HG03097 (cell line): ENCODE data around the gene TOGARAM1.

Experiments
- ATAC-seq: cut with Tn5 transposase; IDR thresholded peaks from one replicate; pipeline ENCODE4 v1.9.1; 2021; ENCODE audit not compliant: unreplicated experiment, low FRiP score

Gene TOGARAM1

DNA sequence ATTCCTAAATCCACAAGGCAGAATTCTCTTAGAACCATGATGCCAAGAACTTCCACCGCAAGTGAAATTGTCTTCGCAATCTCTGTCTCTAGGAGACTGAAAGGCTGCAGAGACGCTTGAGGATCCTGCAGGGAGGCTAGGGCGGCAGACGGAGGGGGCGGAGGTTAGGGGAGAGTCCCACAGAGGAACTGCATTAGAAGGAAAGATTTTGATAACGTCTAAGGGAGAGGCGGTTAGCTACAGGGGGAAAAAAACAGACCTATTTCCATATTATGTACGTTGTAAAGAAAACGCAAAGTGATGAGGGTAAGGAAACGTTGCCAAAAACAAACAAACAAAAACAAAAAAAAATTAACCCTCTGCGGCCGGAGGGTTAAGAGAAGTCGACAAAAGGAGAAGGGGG is 838 bp upstream of the TOGARAM1 start:
- ATAC-seq: no peak

DNA sequence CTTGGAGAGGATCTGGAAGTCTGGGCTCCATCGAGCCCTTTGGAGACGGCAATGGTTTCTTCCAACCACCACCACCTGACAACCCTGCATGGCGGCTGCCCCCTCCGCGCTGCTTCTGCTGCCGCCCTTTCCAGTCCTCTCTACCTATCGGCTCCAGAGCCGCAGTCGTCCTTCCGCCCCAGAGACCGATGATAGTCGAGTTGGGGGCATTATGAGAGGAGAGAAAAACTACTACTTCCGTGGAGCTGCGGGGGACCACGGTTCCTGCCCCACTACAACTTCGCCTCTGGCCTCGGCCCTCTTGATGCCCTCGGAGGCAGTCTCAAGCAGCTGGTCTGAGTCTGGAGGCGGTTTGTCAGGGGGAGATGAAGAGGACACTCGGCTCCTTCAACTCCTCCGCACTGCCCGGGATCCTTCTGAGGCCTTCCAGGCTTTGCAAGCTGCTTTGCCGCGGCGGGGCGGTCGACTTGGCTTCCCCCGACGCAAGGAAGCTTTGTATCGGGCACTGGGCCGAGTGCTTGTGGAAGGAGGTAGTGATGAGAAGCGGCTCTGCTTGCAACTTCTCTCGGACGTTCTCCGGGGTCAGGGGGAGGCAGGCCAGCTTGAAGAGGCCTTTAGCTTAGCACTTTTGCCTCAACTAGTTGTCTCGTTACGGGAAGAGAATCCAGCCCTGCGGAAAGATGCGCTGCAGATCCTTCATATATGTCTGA is 499 bp downstream of the TOGARAM1 start:
- ATAC-seq: peak; percentile 29

DNA sequence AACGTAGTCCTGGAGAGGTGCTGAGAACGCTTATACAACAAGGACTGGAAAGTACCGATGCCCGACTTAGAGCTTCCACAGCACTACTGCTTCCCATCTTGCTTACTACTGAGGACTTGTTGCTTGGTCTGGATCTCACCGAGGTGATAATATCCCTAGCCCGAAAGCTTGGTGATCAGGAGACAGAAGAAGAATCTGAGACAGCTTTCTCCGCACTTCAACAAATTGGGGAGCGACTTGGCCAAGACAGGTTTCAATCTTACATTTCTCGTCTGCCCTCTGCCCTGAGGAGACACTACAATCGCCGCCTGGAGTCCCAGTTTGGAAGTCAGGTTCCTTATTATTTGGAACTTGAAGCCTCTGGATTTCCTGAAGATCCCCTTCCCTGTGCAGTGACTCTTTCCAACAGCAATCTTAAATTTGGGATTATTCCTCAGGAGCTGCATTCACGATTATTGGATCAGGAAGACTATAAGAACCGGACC is 1.1 kb downstream of the TOGARAM1 start:
- ATAC-seq: no peak

DNA sequence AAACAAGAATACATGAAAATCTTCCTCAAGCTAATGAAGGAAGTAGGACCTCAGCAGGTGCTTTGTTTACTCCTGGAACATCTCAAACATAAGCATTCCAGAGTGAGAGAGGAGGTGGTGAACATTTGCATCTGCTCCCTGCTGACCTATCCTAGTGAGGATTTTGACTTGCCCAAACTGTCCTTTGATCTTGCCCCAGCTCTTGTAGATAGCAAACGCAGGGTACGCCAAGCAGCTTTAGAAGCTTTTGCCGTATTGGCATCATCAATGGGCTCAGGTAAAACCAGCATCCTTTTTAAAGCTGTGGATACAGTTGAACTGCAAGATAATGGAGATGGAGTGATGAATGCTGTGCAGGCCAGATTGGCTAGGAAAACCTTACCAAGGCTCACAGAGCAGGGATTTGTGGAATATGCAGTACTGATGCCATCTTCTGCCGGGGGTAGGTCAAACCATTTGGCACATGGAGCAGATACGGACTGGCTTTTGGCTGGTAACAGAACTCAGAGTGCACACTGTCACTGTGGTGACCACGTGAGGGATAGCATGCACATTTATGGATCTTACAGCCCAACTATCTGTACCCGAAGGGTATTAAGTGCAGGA is 1.9 kb downstream of the TOGARAM1 start:
- no peak for ATAC-seq

DNA sequence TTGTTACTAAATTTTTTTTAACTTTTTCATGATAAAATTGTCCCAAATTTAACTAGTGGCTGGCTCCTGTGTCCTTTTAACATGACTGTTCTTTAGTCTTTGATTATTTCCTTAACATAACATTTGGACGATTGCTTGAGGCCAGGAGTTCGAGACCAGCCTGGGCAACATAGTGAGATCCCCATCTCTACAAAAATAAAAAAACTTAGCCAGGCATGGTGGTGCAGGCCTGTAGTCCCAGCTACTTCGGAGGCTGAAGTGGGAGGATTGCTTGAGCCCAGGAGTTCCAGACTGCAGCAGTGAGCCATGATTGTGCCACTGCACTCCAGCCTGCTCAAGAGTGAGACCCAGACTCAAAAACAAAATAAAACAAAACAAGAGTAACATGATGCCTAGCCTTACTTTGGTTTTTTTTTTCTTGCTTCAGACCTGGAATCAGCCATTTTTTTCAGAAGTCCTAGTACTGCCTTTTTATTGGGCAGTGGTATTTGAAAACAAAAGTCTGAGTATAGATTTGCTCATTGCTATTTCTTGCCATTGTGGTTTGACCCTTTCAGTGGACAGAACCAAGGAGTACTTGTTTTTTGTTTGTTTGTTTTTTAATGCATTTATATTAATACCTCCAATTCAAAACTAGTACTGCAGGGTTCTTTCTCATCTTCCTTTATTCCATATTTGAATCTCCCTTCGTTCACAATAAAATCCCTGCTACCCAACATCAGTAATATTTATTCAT is 4.8 kb downstream of the TOGARAM1 start:
- ATAC-seq: no peak

DNA sequence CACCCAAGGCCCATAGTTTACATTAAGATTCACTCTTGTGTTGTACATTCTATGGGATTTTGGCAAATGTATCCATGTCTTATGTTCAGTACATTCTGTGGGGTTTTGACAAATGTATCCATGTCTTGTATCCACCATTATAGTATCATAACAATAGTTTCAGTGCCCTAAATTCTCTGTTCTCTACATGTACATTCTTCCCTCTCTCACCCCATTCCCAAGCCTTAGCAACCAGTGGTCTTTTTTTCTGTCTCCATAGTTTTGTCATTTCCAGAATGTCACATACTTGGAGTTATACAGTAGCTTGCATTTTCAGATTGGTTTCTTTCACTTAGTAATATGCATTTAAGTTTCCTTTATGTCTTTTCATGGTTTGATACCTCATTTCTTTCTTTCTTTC is 6.7 kb downstream of the TOGARAM1 start:
- ATAC-seq: no peak

DNA sequence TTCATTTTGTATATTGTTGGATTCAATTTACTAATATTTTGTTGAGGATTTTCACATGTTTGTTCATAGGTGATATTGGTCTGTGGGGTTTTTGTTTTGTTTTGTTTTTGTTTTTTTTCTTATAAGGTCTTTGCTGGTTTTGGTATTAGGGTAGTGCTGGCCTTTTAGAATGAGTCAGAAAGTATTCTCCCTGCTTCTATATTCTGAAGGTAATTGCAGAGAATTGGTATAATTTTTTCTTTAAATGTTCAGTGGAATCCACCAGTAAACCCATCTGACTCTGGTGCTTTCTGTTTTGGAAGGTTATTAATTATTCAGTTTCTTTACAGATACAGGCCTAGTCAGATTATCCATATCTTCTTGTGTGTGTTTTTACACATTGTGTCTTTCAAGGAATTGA is 8.9 kb downstream of the TOGARAM1 start:
- no peak for ATAC-seq

DNA sequence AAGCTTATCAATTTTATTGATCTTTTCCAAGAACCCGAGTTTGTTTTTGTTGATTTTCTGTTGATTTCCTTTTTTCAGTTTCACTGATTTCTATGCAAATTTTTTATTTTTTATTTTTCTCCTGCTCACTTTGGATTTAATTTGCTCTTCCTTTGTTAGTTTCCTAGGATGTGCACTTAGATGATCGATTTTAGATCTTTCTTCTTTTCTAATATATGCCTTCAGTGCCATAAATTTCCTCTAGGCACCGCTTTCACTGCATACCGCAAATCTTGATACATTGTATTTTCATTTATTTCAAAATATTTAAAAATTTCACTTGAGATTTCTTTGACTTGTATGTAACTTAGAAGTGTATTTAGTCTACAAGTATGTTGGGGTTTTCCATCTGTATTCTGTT is 9.5 kb downstream of the TOGARAM1 start:
- no peak for ATAC-seq

DNA sequence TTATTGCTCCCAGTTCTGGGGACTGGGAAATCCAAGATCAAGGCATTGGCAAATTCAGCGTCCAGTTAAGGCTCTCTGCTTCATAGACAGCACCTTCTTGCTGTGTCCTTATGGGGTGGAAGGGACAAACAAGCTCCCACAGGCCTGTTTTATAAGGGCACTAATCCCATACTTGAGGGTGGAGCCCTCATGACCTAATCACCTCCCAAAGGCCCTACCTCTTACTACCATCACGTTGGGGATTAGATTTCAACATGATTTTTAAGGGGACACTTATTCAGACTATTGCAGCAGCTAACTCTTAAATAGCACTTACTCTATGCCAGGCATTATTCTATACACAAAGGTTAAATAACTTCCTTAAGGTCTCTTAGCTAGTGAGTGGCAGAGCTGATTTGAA is 17.3 kb downstream of the TOGARAM1 start:
- no peak for ATAC-seq

DNA sequence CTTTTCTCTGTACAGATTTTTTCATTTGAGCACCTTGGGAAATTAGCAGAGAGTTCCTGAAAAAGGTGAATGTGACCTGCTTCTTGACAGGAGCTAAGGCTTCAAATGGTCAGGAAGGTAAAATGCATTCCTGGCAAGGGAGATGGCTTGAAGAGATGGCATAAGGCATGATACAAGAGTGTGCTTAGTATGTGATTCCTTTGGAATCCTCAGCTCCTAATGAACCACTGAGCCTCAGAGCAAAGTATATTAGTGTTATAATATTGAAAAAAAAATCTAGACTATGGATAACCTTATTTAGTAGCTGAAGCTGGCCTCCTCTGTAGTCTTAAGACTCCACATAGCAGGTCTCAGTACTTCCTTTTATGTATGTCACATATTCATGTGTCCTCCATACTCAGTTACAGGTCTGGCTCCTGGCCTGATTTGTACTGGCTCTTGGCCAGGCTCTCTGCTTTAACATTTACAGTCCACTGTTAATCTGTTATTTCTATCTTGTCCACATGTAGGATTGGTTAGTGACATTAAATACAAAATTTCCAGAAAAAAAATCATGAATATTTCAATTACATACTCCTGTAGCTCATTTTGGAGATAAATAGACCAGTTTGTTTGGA is 17.9 kb downstream of the TOGARAM1 start:
- no peak for ATAC-seq

DNA sequence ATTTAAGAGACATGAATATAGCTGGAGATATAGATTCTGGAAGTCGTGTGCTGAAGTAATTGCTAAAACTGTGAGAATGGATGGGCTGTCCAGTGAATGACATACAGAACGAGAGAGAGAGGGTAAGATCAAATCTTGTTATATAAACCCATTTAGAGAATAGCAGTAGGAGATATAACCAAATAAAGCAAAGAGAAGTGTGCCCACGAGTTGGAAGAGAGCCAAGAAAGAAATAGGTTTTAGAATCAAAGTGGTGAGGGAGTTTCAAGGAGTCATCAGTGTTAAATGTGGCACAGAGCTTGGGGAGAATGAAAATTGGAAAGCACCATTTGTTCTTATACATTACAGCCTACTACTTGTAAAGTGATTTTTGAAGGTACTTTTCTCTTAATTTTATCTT is 19.2 kb downstream of the TOGARAM1 start:
- no peak for ATAC-seq

DNA sequence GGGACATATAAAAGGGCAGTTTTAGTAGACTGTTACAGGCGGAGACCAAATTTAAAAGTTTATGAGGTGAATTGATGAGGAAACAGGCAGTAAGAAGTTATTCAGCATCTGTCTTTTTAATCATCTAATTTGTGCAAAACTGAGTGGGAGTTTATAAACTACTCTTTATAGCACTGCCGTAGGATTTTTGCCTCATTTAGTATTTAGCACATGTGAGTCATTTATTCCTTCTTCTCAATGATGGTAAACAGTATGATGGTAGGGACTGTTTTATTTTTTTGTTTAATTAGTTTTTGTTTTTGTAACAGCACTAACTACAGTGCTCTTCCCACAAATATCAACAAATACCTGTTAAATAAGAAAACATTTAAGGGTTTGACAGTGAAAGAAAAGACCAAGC is 20.6 kb downstream of the TOGARAM1 start:
- no peak for ATAC-seq

DNA sequence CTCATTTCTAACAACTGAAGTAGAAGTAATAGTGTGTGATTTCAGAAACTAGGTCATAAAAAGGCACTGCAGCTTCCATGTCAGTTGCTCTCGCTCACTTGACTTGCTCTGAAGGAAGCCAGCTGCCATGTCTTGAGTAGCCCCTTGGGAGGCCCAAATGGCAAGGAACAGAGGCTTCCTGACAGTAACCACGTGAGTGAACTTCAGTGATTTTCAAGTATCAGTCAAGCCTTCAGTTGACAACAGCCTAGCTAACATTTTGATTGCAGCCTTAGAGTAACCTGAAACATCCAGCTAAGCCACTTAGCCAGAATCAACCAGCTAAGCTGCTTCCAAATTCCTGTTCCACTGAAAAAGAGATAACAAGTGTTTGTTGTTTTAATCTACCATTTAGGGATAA is 26.7 kb downstream of the TOGARAM1 start:
- no peak for ATAC-seq

DNA sequence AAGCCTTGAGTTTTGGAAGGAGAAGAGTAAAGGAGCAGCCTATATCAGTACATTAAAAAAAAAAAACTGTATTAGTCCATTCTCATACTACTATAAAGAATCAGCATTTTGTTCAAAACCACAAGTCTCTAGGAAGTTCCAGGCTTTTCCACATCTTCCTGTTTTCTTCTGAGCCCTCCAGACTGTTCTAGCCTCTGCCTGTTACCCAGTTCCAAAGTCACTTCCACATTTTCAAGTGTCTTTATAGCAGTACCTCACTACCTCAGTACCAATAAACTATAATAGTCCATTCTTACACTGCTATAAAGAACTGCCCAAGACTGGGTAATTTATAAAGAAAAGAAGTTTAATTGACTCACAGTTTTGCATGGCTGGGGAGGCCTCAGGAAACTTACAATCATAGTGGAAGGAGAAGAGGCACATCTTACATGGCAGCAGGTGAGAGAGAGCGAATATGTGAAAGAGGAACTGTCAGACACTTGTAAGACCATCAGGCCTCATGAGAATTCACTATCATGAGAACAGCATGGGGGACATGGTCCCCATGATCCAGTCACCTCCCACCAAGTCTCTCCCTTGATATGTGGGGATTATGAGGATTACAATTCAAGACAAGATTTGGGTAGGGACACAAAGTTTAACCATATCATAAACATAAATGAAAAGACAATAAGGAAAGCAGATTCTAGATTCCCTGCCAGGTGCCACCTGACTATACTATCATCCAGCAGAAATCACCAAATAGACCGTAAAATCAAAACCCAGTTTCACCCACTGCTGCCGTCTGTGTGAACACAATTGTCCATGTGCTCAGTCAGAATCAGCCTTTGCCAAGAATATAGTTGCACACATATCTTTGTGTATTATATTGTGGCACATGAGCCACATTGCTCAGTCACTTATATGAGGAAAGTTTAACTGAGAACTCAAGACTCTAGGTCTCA is 27.8 kb downstream of the TOGARAM1 start:
- ATAC-seq: no peak

DNA sequence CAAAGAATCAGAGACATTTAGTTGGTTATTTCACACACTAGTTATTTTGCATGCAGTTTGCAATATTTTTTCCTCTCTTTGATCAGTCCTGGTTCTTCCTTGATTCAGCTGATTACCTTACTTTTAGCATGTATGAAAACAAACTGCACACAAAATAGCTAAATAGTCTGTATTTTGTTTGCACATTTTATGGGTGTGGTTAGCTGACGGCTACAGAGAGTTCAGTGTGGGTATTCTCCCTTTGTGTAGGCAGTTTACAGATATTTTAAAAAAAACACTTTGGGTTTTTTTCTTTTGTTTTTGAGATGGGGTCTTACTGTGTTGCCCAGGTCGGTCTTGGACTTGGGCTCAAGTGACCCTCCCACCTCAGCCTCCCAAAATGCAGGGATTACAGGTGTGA is 28.5 kb downstream of the TOGARAM1 start:
- ATAC-seq: no peak

DNA sequence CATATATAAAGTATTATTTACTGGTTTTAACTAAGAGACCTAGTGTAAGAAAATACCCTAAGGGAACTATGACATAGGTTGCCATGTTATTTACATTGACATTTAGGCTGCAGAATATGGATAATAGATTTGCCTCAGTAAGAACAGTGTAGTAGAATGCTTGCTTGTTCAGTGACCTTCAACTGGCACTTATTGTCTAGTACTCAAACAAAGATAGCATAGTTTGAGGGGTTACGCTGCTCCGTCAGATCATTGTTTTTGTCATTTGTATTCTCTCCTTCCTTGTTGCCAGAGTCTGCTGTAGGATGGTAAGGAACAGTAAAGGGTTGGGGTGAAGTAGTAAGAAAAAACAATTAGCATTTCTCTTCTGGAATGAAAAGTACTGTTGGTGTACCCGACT is 33.2 kb downstream of the TOGARAM1 start:
- ATAC-seq: no peak

DNA sequence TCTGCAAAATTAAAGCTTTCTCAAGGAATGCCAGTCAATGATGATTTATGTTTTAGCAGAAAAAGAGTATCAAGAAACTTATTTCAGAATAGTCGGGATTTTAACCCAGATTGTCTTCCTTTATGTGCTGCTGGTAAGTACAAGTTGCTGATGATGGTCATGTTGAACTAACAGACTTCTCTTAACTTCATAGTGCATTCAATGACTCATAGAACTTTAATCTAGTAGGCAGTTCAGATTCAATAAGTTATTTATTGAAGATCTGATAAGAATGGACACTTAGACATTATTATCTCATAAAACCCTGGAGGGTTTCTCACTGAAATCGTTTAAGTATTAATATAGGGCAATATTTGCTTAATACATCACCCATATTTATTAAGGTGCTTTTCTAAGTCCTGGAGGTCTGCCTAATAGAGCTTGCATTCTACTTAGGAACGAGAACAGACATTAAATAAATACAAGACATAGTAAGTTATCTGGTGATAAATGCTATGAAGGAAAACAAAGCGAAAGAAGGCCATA is 33.8 kb downstream of the TOGARAM1 start:
- ATAC-seq: no peak

DNA sequence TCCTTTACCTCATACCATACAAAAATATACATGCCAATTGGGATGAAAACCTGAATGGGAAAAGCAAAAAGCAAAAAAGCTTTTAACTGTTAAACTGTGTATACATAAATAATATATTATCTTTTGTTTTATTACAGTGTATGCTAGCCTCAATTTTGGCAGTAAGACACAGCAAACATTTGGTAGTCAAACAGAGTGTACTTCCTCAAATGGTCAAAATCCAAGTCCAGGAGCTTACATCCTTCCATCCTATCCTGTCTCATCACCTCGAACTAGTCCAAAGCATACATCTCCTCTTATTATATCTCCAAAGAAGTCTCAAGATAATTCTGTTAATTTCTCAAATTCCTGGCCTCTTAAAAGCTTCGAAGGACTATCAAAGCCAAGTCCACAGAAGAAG is 41.9 kb downstream of the TOGARAM1 start:
- no peak for ATAC-seq

DNA sequence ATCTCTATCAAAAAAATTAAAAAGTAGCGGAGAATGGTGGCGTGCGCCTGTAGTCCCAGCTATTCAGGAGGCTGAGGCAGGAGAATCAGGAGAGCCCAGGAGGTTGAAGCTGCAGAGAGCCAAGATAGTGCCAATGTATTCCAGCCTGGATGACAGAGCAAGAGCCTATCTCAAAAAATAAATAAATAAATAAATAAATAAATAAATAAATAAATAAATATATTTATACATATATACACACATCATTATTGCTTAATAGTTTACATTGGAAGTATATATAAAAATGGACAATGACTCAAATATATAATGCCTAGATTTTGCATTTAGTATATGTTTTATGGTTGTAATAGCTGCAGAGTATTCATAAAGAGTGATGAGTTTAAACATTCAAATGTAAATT is 53.1 kb downstream of the TOGARAM1 start:
- ATAC-seq: no peak

DNA sequence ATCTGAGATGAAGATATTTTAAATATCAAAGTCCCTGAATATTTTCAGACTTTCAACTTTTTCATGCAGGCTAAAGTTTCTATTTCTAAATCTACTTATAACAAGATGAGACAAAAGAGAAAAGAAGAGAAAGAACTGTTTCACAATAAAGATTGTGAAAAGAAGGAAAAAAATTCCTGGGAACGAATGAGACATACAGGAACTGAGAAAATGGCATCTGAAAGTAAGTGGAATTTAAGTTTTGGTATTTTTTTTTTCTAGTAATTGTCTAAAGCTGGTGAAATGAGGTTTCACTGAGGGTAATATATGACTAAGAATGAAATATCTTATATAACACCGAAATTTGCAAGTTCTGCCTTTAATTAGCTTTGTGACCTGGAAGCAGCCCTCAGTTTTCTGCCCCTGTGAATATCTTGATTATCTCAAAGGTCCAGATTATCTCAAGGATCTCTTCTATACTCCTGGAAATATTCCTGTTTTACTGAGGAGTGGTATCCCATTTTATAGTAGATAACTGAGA is 66.2 kb downstream of the TOGARAM1 start:
- no peak for ATAC-seq
